Measurements from ENCODE around the gene MKI67. TPM values are rescaled to one million over a fixed set of nuclear protein-coding genes. Genes with fewer than 3 reads are reported as not detected.

Gene MKI67
- total RNA-seq, 2 donors from 2014 or later, result 2.0 to 2.9 TPM

DNA sequence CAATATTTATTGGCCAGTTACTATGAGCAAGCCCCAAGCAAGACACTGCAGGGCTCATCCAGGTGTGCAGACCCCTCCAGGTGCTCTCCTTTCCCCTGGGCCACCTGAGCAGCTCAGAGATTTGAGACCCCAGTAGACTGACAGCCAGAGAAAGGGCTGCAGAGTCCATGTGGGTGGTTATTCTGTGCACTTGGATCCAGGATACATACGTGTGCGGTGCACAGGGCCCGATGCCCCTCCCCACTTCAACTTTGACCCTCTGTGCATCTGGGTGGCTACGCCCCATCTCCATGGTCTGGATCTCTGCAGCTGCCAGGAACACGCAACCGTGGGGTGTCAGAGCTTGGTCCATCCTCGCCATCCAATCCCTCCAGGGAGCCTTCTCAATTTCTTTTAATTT is 72.9 kb downstream of the MKI67 start:
- no peaks in the 10 kb centered on the region for H3K36me3 ChIP-seq
- H3K4me3 ChIP-seq, result no peak overlapping the region
- intact Hi-C loops (cut with DNase I), result no loop called here
- H3K27ac ChIP-seq, result no peak overlapping the region
- H3K9me3 ChIP-seq, result no peaks in the 10 kb centered on the region
- TF ChIP-seq, protein P1, sequence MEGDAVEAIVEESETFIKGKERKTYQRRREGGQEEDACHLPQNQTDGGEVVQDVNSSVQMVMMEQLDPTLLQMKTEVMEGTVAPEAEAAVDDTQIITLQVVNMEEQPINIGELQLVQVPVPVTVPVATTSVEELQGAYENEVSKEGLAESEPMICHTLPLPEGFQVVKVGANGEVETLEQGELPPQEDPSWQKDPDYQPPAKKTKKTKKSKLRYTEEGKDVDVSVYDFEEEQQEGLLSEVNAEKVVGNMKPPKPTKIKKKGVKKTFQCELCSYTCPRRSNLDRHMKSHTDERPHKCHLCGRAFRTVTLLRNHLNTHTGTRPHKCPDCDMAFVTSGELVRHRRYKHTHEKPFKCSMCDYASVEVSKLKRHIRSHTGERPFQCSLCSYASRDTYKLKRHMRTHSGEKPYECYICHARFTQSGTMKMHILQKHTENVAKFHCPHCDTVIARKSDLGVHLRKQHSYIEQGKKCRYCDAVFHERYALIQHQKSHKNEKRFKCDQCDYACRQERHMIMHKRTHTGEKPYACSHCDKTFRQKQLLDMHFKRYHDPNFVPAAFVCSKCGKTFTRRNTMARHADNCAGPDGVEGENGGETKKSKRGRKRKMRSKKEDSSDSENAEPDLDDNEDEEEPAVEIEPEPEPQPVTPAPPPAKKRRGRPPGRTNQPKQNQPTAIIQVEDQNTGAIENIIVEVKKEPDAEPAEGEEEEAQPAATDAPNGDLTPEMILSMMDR (IDR thresholded peaks at IDR 0.05), result no peak
- TF ChIP-seq POLR2AphosphoS5 (IDR thresholded peaks at IDR 0.05), result no peak
- no peak for TF ChIP-seq POLR2A (IDR thresholded peaks at IDR 0.05)
- no peak for DNase-seq (ENCODE audit: low spot score)
- no peaks in the 10 kb centered on the region for H3K27me3 ChIP-seq (replicated peaks; ENCODE audit: insufficient read depth)
- 93% methylated on average over 7 of the region's 7 CpGs for WGBS
- H3K4me1 ChIP-seq (replicated peaks), result no peaks in the 10 kb centered on the region

- H3K27ac ChIP-seq, result no peak overlapping the region
- no peaks in the 10 kb centered on the region for H3K36me3 ChIP-seq
Measured at GRCh38 chr10:128052696-128053095, 73.5 kb downstream of the MKI67 start.

DNA sequence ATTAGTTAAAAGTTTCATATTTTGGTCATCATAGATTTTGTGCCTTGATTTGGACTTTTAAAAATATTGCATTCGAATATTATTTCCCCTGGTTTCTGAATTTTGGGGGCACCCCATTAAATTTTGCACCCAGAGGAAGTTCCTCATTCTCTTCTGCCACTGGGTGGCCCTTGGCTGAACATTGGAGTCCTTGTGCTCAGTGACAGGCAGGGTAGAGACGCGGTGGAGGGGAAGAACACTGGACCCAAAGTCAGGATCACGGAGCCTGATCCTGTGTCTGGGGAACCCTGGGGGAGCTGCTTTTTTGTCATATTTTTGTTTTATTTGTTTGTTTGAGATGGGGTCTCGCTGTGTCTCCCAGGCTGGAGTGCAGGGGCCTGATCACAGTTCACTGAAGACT is 74.7 kb downstream of the MKI67 start:
- Histone ChIP-seq H3K4me3 (no peak overlapping the region), H3K4me1 (replicated peaks) (no peaks in the 10 kb centered on the region), H3K27me3 (replicated peaks; ENCODE audit: insufficient read depth) (no peaks in the 10 kb centered on the region), H3K27ac (no peak overlapping the region), H3K9me3 (no peaks in the 10 kb centered on the region), H3K36me3 (no peaks in the 10 kb centered on the region)
- intact Hi-C loops (cut with DNase I), result no loop called here
- no peak for DNase-seq (ENCODE audit: low spot score)
- WGBS, result 89% methylated on average over 5 of the region's 5 CpGs
- TF ChIP-seq, protein P1 (IDR thresholded peaks at IDR 0.05), result no peak
- TF ChIP-seq POLR2AphosphoS5 (IDR thresholded peaks at IDR 0.05) (no peak), POLR2A (IDR thresholded peaks at IDR 0.05) (no peak)

More at GRCh38 chr10:128052696-128053095, 73.5 kb downstream of the MKI67 start:
- H3K4me1 ChIP-seq (replicated peaks), result no peaks in the 10 kb centered on the region
- TF ChIP-seq POLR2A (IDR thresholded peaks at IDR 0.05), result no peak
- TF ChIP-seq POLR2AphosphoS5 (IDR thresholded peaks at IDR 0.05), result no peak
- TF ChIP-seq, protein P1 (IDR thresholded peaks at IDR 0.05), result no peak
- WGBS, result 76% methylated on average over 7 of the region's 7 CpGs
- H3K4me3 ChIP-seq, result no peak overlapping the region
- DNase-seq (ENCODE audit: low spot score), result no peak
- H3K27me3 ChIP-seq (replicated peaks; ENCODE audit: insufficient read depth), result no peaks in the 10 kb centered on the region
- no peaks in the 10 kb centered on the region for H3K9me3 ChIP-seq
- intact Hi-C loops (cut with DNase I), result no loop called here

GRCh38 chr10:128050936-128051335 is 75.3 kb downstream of the MKI67 start:
- Histone ChIP-seq H3K36me3 (no peaks in the 10 kb centered on the region), H3K27ac (no peak overlapping the region), H3K4me3 (no peak overlapping the region), H3K4me1 (replicated peaks) (no peaks in the 10 kb centered on the region), H3K27me3 (replicated peaks; ENCODE audit: insufficient read depth) (no peaks in the 10 kb centered on the region), H3K9me3 (no peaks in the 10 kb centered on the region)
- intact Hi-C loops (cut with DNase I), result no loop called here
- TF ChIP-seq POLR2AphosphoS5 (IDR thresholded peaks at IDR 0.05) (no peak), POLR2A (IDR thresholded peaks at IDR 0.05) (no peak)
- TF ChIP-seq, protein P1 (IDR thresholded peaks at IDR 0.05), result no peak
- no peak for DNase-seq (ENCODE audit: low spot score)

GRCh38 chr10:128050121-128050516 is 76.1 kb downstream of the MKI67 start:
- no peaks in the 10 kb centered on the region for H3K36me3 ChIP-seq
- H3K4me3 ChIP-seq, result no peak overlapping the region
- intact Hi-C loops (cut with DNase I), result no loop called here
- WGBS, result 93% methylated on average over 1 of the region's 1 CpG
- DNase-seq (ENCODE audit: low spot score), result no peak
- H3K27me3 ChIP-seq (replicated peaks; ENCODE audit: insufficient read depth), result no peaks in the 10 kb centered on the region
- H3K9me3 ChIP-seq, result no peaks in the 10 kb centered on the region
- no peaks in the 10 kb centered on the region for H3K4me1 ChIP-seq (replicated peaks)
- H3K27ac ChIP-seq, result no peak overlapping the region
- no peak for TF ChIP-seq POLR2A (IDR thresholded peaks at IDR 0.05)
- no peak for TF ChIP-seq POLR2AphosphoS5 (IDR thresholded peaks at IDR 0.05)
